CD8-positive, alpha-beta memory T cell (primary cell): ENCODE measurements around the gene IER2. TPM values are rescaled to one million over a fixed set of nuclear protein-coding genes. Genes with fewer than 3 reads are reported as not detected.
"Not testable (repeated sequence)": the region's sequence is repeated elsewhere in the genome, so short reads cannot be mapped to it uniquely, and the experiment has no call there.

ENCODE experiments used
- CTCF ChIA-PET: fragments of 350-600 bp; sonication (Branson Sonifier 250); formaldehyde crosslinking; loops from one replicate; lab custom pipeline; 2021; ENCODE audit warnings: antibody characterized with exemption; lab: Charles Lee
- POLR2A ChIA-PET: fragments of 350-600 bp; sonication (Branson Sonifier 250); formaldehyde crosslinking; loops from one replicate; lab custom pipeline; 2021; ENCODE audit warnings: antibody characterized with exemption; lab: Charles Lee
- DNase-seq, 5 donors: peaks; one replicate each; pipeline versions ENCODE4 v3.0.0 to v3.0.0-alpha.2; 2020 to 2022; ENCODE audit warnings: mixed read lengths in 1 of 5
- H3K27ac ChIP-seq: one replicate; pipeline ENCODE4 v1.7.0; 2013; ENCODE audit warnings: low read depth, mild to moderate bottlenecking, low read length, moderate library complexity
- H3K27me3 ChIP-seq: 2 replicates; pipeline ENCODE4 v1.7.0; 2013; ENCODE audit warnings: low read length, mild to moderate bottlenecking; ENCODE audit not compliant: insufficient read depth, poor library complexity, severe bottlenecking
- H3K36me3 ChIP-seq: 2 replicates; pipeline ENCODE4 v1.7.0; 2013; ENCODE audit warnings: mild to moderate bottlenecking, low read length, moderate library complexity; ENCODE audit not compliant: insufficient read depth
- H3K4me1 ChIP-seq: 2 replicates; pipeline ENCODE4 v1.7.0; 2013; ENCODE audit warnings: mild to moderate bottlenecking, low read length, moderate library complexity; ENCODE audit not compliant: insufficient read depth
- H3K4me3 ChIP-seq: 2 replicates; pipeline ENCODE4 v1.7.0; 2013; ENCODE audit warnings: mild to moderate bottlenecking, low read length
- H3K9me3 ChIP-seq: 2 replicates; pipeline ENCODE4 v1.7.0; 2013; ENCODE audit warnings: mild to moderate bottlenecking, low read length
- H3K27ac Mint-ChIP-seq, 8 donors: one replicate each; pipeline ENCODE4 v1.8.0; 2020 to 2021; ENCODE audit warnings: mixed read lengths in 8 of 8, mild to moderate bottlenecking in 6 of 8, inconsistent platforms in 3 of 8, moderate library complexity in 3 of 8
- H3K27me3 Mint-ChIP-seq, 2 donors: one replicate each; pipeline ENCODE4 v1.8.0; 2020 to 2021; ENCODE audit warnings: mixed read lengths in 2 of 2, mild to moderate bottlenecking in 1 of 2, moderate library complexity in 1 of 2
- H3K36me3 Mint-ChIP-seq, 3 donors: one replicate each; pipeline ENCODE4 v1.8.0; 2020 to 2021; ENCODE audit warnings: mixed read lengths in 3 of 3, inconsistent platforms in 1 of 3, mild to moderate bottlenecking in 1 of 3
- H3K4me1 Mint-ChIP-seq, 3 donors: one replicate each; pipeline ENCODE4 v1.8.0; 2020 to 2021; ENCODE audit warnings: mixed read lengths in 3 of 3, inconsistent platforms in 1 of 3, mild to moderate bottlenecking in 1 of 3
- H3K4me3 Mint-ChIP-seq, 7 donors: one replicate each; pipeline ENCODE4 v1.8.0; 2020 to 2021; ENCODE audit warnings: mixed read lengths in 7 of 7, mild to moderate bottlenecking in 6 of 7, moderate library complexity in 4 of 7, inconsistent platforms in 2 of 7
- H3K9me3 Mint-ChIP-seq, 5 donors: one replicate each; pipeline ENCODE4 v1.8.0; 2020 to 2022; ENCODE audit warnings: mixed read lengths in 5 of 5, mild to moderate bottlenecking in 3 of 5, moderate library complexity in 2 of 5, inconsistent platforms in 1 of 5
- polyA plus RNA-seq: library from polyadenylated mRNA; unstranded; fragments of 300-500 nt; fragmentation: Illumina TruSeq; gene quantifications from one replicate; pipeline ENCODE4 v1.2.3, GENCODE V29; 2021
- total RNA-seq, 2 experiments: library from RNA; stranded (reverse); gene quantifications; one replicate each; pipeline ENCODE4 v1.2.3, GENCODE V29; 2021

Gene IER2
- total and polyA plus RNA-seq, 3 experiments from 2014 or later = 102 to 277 (median 111) TPM

GRCh38 chr19:13162724-13163608 lies 12.8 kb downstream of the IER2 start:
- peak; percentile 74 to 87 (median 79) for DNase-seq
- Histone ChIP-seq H3K27ac (peak overlapping the region; percentile 92), H3K4me3 (peak overlapping the region; percentile 82), H3K9me3 (no peaks in the 10 kb centered on the region), H3K4me1 (peaks cover 85% of the 10 kb centered on the region), H3K36me3 (no peaks in the 10 kb centered on the region), H3K27me3 (no peaks in the 10 kb centered on the region)
- ChIA-PET CTCF (interaction anchor here (1.1 to 8.4 kb wide), 7 partner anchors 7 to 32 kb away, joined by 3 to 73 read pairs (median 11); partner anchors contain the start of genes IER2 and STX10), POLR2A (interaction anchor here (0.5 to 9.0 kb wide), 10 partner anchors 7 to 481 kb away, joined by 3 to 129 read pairs (median 4); partner anchors contain the start of gene NACC1)
- peaks cover 55 to 87% (median 83%) of the 10 kb centered on the region in 3 donors for H3K4me1 Mint-ChIP-seq
- peak overlapping the region; percentile 85 to 91 (median 89) for H3K4me3 Mint-ChIP-seq
- H3K36me3 Mint-ChIP-seq = peaks cover 0 to 2% (median 2%) of the 10 kb centered on the region in 3 donors
- H3K27me3 Mint-ChIP-seq = peaks cover 0 to 6% of the 10 kb centered on the region in 2 donors
- peak overlapping the region; percentile 94 to 99 (median 97) for H3K27ac Mint-ChIP-seq
- no peaks in the 10 kb centered on the region for H3K9me3 Mint-ChIP-seq

GRCh38 chr19:13163609-13164342 lies 13.6 kb downstream of the IER2 start:
- peak in 2 of 5 donors; percentile 20 to 57 for DNase-seq
- H3K27ac Mint-ChIP-seq = peak overlapping the region; percentile 94 to 99 (median 98)
- H3K4me1 Mint-ChIP-seq = peaks cover 50 to 87% (median 81%) of the 10 kb centered on the region in 3 donors
- no peaks in the 10 kb centered on the region for H3K27me3 ChIP-seq
- peaks cover 0 to 2% (median 2%) of the 10 kb centered on the region in 3 donors for H3K36me3 Mint-ChIP-seq
- H3K27ac ChIP-seq = peak overlapping the region; percentile 92
- no peaks in the 10 kb centered on the region for H3K9me3 ChIP-seq
- no peaks in the 10 kb centered on the region for H3K9me3 Mint-ChIP-seq
- H3K27me3 Mint-ChIP-seq = peaks cover 0 to 6% of the 10 kb centered on the region in 2 donors
- CTCF ChIA-PET = interaction anchor here (0.8 to 8.4 kb wide), 7 partner anchors 8 to 99 kb away, joined by 3 to 73 read pairs (median 10); partner anchors contain the start of genes IER2 and STX10
- H3K4me3 Mint-ChIP-seq = peak overlapping the region; percentile 82 to 91 (median 87)
- no peaks in the 10 kb centered on the region for H3K36me3 ChIP-seq
- H3K4me3 ChIP-seq = peak overlapping the region; percentile 42
- peaks cover 86% of the 10 kb centered on the region for H3K4me1 ChIP-seq
- POLR2A ChIA-PET = interaction anchor here (0.8 to 9.0 kb wide), 10 partner anchors 7 to 64 kb away, joined by 3 to 129 read pairs (median 4); partner anchors contain the start of genes IER2, NACC1 and STX10

- H3K9me3 ChIP-seq = no peaks in the 10 kb centered on the region
- peak overlapping the region; percentile 92 for H3K27ac ChIP-seq
- CTCF ChIA-PET = interaction anchor here (0.8 to 8.4 kb wide), 8 partner anchors 9 to 98 kb away, joined by 3 to 73 read pairs (median 6); partner anchors contain the start of genes IER2 and STX10
- peaks cover 58 to 90% (median 86%) of the 10 kb centered on the region in 3 donors for H3K4me1 Mint-ChIP-seq
- no peaks in the 10 kb centered on the region for H3K9me3 Mint-ChIP-seq
- H3K27me3 Mint-ChIP-seq = peaks cover 0 to 3% of the 10 kb centered on the region in 2 donors
- peaks cover 94% of the 10 kb centered on the region for H3K4me1 ChIP-seq
- H3K27ac Mint-ChIP-seq = peak overlapping the region; percentile 86 to 99 (median 97)
- H3K4me3 Mint-ChIP-seq = peak overlapping the region; percentile 52 to 91 (median 87)
- peak in 4 of 5 donors; percentile 26 to 64 (median 50) for DNase-seq
- no peaks in the 10 kb centered on the region for H3K27me3 ChIP-seq
- peak overlapping the region; percentile 42 for H3K4me3 ChIP-seq
- peaks cover 0 to 2% (median 2%) of the 10 kb centered on the region in 3 donors for H3K36me3 Mint-ChIP-seq
- POLR2A ChIA-PET = interaction anchor here (0.6 to 9.0 kb wide), 7 partner anchors 8 to 47 kb away, joined by 3 to 129 read pairs (median 5); partner anchors contain the start of genes IER2 and STX10
- H3K36me3 ChIP-seq = no peaks in the 10 kb centered on the region
These were observed 14.3 kb downstream of the IER2 start for GRCh38 chr19:13164343-13165161.

- Histone ChIP-seq H3K4me3 (peak overlapping the region; percentile 42), H3K27ac (peak overlapping the region; percentile 92), H3K4me1 (peaks cover 95% of the 10 kb centered on the region), H3K27me3 (no peaks in the 10 kb centered on the region), H3K36me3 (no peaks in the 10 kb centered on the region), H3K9me3 (no peaks in the 10 kb centered on the region)
- ChIA-PET CTCF (interaction anchor here (0.9 to 8.4 kb wide), 4 partner anchors 9 to 29 kb away, joined by 3 to 73 read pairs (median 12); no protein-coding TSS in a partner anchor), POLR2A (interaction anchor here (0.6 to 9.0 kb wide), 3 partner anchors 9 to 48 kb away, joined by 5 to 129 read pairs (median 39); no protein-coding TSS in a partner anchor)
- peaks cover 0 to 2% (median 0%) of the 10 kb centered on the region in 3 donors for H3K36me3 Mint-ChIP-seq
- H3K27me3 Mint-ChIP-seq = peaks cover 0 to 3% of the 10 kb centered on the region in 2 donors
- no peak for DNase-seq
- peak overlapping the region; percentile 86 to 99 (median 98) for H3K27ac Mint-ChIP-seq
- H3K4me1 Mint-ChIP-seq = peaks cover 63 to 92% (median 88%) of the 10 kb centered on the region in 3 donors
- peak overlapping the region in 4 of 7 donors; percentile 24 to 90 (median 70) for H3K4me3 Mint-ChIP-seq
- H3K9me3 Mint-ChIP-seq = no peaks in the 10 kb centered on the region
These were observed 15.2 kb downstream of the IER2 start for GRCh38 chr19:13165162-13165997.

- not testable (repeated sequence) for H3K36me3 ChIP-seq, H3K9me3 ChIP-seq, H3K9me3 Mint-ChIP-seq, H3K27ac ChIP-seq, H3K27me3 Mint-ChIP-seq, H3K4me3 ChIP-seq, DNase-seq, H3K36me3 Mint-ChIP-seq, H3K27me3 ChIP-seq
- peak overlapping the region in 2 of 7 donors; percentile 13 to 24 for H3K4me3 Mint-ChIP-seq
- peak overlapping the region; percentile 10 to 99 (median 98) for H3K27ac Mint-ChIP-seq
- H3K4me1 Mint-ChIP-seq = peaks cover 63 to 92% (median 88%) of the 10 kb centered on the region in 3 donors
- ChIA-PET CTCF (interaction anchor here (2.3 to 8.4 kb wide), 3 partner anchors 10 to 29 kb away, joined by 9 to 73 read pairs (median 44); no protein-coding TSS in a partner anchor), POLR2A (interaction anchor here (0.7 to 9.0 kb wide), 4 partner anchors 10 to 80 kb away, joined by 3 to 129 read pairs (median 26); partner anchors contain the start of genes IER2 and STX10)
- H3K4me1 ChIP-seq = peaks cover 95% of the 10 kb centered on the region
These were observed 15.9 kb downstream of the IER2 start for GRCh38 chr19:13166151-13166550.

- peaks cover 91% of the 10 kb centered on the region for H3K4me1 ChIP-seq
- ChIA-PET CTCF (interaction anchor here (0.8 to 8.4 kb wide), 8 partner anchors 12 to 204 kb away, joined by 3 to 73 read pairs (median 4); partner anchors contain the start of genes IER2 and STX10), POLR2A (interaction anchor here (2.4 to 9.0 kb wide), 3 partner anchors 12 to 17 kb away, joined by 10 to 129 read pairs (median 27); no protein-coding TSS in a partner anchor)
- H3K27me3 ChIP-seq = no peaks in the 10 kb centered on the region
- H3K36me3 ChIP-seq = no peaks in the 10 kb centered on the region
- H3K9me3 ChIP-seq = no peaks in the 10 kb centered on the region
- H3K4me1 Mint-ChIP-seq = peaks cover 63 to 87% (median 82%) of the 10 kb centered on the region in 3 donors
- no peaks in the 10 kb centered on the region for H3K9me3 Mint-ChIP-seq
- H3K36me3 Mint-ChIP-seq = peaks cover 0 to 2% (median 0%) of the 10 kb centered on the region in 3 donors
- DNase-seq = no peak
- no peak overlapping the region for H3K4me3 ChIP-seq
- H3K27me3 Mint-ChIP-seq = peaks cover 0 to 3% of the 10 kb centered on the region in 2 donors
- H3K4me3 Mint-ChIP-seq = peak overlapping the region in 6 of 7 donors; percentile 47 to 95 (median 65)
- H3K27ac Mint-ChIP-seq = peak overlapping the region; percentile 77 to 99 (median 98)
- H3K27ac ChIP-seq = no peak overlapping the region
These were observed 19.6 kb downstream of the IER2 start for GRCh38 chr19:13169769-13170168.
